Transverse colon (tissue), 4 donors: ENCODE data around the gene GLP1R.
"Not testable (repeated sequence)": the region's sequence is repeated elsewhere in the genome, so short reads cannot be mapped to it uniquely, and the experiment has no call there.

Experiments
- POLR2A ChIP-seq: fragments of 450-650 bp; IDR thresholded peaks from one replicate; pipeline ENCODE4 v1.6.1; 2016; ENCODE audit warnings: antibody characterized with exemption, mild to moderate bottlenecking, moderate library complexity
- POLR2AphosphoS5 ChIP-seq, 3 donors: sonication (generic); formaldehyde crosslinking; IDR thresholded peaks; one replicate each; pipeline ENCODE4 v1.6.1; 2016; ENCODE audit warnings: antibody characterized with exemption in 3 of 3
- TF ChIP-seq, protein P1 (sequence below), 5 experiments: fragments of 200-600 bp in 3 of 5; fragments of 450-650 bp in 2 of 5; sonication (generic) in 3 of 5; IDR thresholded peaks; 1 replicate in 2 of 5; 2 replicates in 3 of 5; pipeline ENCODE4 v1.5.1; 2016 to 2017; ENCODE audit warnings: antibody characterized with exemption in 5 of 5, inconsistent platforms in 3 of 5, mild to moderate bottlenecking in 2 of 5, moderate library complexity in 1 of 5

DNA sequence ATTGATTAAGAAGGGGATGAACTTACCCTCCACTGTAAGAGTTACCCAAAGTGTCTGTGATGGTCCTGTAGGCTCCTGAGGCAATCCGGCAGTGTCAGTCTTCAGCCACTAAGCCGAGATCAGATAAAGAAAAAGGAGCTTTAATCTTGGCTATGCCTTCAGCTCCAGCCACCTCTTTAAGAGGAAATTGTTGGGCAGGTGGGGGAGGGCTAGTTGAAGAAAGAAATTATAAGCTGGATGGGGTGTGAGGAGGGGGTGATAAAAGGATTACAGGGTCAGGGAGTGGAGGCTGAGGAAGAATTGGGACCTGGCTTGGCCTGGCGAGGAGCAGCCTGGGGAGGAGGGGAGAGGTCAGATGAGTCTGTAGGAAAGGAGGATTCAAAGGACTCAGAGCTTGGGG lies 86.2 kb downstream of the GLP1R start:
- TF ChIP-seq, protein P1, sequence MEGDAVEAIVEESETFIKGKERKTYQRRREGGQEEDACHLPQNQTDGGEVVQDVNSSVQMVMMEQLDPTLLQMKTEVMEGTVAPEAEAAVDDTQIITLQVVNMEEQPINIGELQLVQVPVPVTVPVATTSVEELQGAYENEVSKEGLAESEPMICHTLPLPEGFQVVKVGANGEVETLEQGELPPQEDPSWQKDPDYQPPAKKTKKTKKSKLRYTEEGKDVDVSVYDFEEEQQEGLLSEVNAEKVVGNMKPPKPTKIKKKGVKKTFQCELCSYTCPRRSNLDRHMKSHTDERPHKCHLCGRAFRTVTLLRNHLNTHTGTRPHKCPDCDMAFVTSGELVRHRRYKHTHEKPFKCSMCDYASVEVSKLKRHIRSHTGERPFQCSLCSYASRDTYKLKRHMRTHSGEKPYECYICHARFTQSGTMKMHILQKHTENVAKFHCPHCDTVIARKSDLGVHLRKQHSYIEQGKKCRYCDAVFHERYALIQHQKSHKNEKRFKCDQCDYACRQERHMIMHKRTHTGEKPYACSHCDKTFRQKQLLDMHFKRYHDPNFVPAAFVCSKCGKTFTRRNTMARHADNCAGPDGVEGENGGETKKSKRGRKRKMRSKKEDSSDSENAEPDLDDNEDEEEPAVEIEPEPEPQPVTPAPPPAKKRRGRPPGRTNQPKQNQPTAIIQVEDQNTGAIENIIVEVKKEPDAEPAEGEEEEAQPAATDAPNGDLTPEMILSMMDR (IDR thresholded peaks at IDR 0.05), result not testable (repeated sequence)
- not testable (repeated sequence) for TF ChIP-seq POLR2A; POLR2AphosphoS5 (IDR thresholded peaks at IDR 0.05)
